GM19023 (cell line): Measurements from ENCODE around the gene INPP5D.
"Not testable (repeated sequence)": the region's sequence is repeated elsewhere in the genome, so short reads cannot be mapped to it uniquely, and the experiment has no call there.

Source experiments
- ATAC-seq: cut with Tn5 transposase; IDR thresholded peaks from one replicate; pipeline ENCODE4 v1.9.1; 2021; ENCODE audit warnings: mild to moderate bottlenecking, moderate library complexity; ENCODE audit not compliant: unreplicated experiment

The INPP5D gene

DNA sequence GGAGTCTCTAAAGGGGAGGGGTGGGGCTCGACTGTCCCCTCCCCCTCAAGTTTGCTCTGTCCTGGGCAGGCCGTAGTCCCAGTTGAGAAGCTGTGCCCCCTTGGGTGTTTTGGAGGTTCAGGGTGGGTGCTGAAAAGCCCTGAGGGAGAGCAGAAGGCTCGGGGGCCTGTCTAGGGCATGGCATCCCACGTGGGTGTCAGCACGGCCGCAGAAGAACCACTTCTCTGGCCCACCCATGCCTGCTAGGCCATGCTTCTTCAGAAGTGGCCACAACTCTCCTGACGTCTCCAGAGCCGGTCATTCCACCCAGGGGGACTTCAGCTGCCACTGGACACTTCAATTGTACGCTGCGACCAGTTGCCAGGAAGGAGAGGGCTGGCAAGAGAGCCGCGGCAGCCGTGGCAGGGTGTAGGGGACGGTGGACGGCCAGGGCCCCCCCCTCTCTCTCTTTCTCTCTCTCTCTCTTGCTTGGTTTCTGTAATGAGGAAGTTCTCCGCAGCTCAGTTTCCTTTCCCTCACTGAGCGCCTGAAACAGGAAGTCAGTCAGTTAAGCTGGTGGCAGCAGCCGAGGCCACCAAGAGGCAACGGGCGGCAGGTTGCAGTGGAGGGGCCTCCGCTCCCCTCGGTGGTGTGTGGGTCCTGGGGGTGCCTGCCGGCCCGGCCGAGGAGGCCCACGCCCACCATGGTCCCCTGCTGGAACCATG lies at the start of gene INPP5D:
Gene INPP5D (plus strand): TSS at position 546 of the 704 bp plus-strand sequence. CDS start 137 bp downstream, at position 683.
- ATAC-seq, result peak; percentile 43

DNA sequence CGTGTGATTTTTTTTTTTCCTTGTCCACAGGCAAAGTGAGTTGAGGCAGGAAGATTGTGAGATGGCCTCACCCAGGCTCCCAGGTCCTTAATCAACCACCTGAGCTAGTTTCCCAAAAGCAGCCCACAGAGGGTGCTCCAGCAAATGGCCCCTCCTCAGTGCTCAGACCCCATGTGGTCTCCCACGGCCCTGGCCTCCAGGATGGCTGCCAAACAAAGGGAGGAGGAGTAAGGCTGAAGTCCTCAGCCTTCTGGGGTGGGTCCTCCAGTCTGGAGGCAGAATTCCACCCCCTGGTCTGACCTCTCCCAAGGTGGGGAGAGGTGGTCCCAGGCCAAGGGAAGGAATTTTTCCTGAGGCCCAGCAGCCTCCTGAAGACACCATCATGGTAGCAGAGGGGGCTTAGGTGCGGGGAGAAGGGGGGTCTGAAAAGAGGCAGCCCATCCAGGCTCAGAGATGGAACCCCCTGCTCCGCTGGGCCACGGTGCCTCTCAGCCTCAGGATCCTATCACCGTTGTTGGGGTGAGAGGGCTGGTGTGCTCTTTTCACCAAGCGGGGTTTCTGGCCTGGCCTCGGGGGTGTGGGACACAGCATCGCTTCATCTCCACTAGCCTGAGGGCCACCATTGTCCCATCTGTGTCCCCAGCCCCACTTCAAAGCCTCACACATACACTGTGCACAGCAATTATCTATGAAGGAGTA lies 49.4 kb upstream of the INPP5D start:
- no peak for ATAC-seq

DNA sequence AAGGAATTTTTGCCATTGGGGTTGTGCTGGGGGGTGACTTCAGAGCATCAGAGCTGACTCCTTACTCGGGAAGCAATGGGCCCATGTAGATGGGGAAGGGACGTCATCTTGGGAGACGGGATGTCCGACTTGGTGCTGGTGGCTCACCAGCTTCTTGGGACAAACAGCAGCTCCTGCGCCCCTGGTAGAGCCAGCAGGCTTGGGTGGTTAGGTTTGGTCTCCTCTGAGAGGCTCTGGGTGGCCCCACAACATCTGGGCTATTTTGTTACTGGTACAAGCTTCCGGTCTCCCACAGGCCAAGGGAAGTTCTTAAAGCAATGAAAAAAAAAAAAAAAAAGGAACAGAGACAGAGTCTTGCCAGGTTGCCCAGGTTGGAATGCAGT lies 48.9 kb upstream of the INPP5D start:
- no peak for ATAC-seq

DNA sequence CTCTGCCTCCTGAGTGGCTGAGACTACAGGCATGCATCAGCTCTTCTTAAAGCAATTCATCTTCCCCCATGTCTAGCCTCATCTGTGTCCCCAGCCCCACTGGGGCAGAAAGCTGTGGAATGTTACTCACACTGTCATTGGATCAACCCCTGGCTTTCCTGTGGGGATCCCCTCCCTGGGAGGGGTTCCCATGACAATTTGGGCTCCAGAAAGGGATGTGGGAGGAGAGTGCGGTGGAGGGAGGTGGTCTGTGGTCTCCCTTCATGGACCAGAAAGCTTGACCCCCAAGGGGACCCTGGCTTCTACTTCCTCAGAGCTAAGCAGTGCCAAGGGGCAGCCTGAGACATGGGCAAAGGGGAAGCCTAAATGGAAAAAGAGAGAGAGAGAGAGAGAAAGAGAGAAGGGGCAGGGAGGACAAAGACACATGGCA lies 48.4 kb upstream of the INPP5D start:
- no peak for ATAC-seq

DNA sequence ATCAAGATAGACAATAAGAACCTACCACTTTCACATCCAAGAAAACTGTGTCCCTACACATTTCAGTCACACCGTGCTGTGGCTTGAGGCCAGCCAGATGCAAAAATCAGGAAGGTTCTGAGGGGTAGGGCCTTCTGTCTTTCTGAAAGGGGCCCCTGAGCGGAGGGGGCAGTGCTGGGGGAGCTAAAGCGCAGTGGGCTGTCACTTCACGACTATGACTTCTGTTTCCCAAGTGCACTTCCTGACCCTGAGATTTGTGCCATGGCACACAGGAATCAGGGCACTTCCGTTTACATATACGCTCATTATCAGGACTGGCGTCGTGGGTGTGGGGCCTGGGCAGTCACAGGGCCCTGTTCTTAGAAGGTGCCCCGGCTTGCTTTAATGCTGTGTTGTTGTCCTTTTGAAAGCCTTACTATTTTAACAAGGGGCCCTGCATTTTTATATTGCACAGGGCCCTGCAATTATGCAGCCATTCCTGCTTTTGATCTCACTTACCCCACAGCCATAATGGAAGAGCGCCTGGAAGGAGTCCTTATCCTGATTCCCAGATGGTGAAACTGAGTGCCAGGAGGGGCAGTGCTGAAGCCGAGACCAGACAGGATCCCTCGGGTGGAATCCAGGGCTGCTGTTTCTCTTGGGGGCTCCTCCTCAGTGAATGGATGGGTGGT lies 47.7 kb upstream of the INPP5D start:
- ATAC-seq, result no peak

DNA sequence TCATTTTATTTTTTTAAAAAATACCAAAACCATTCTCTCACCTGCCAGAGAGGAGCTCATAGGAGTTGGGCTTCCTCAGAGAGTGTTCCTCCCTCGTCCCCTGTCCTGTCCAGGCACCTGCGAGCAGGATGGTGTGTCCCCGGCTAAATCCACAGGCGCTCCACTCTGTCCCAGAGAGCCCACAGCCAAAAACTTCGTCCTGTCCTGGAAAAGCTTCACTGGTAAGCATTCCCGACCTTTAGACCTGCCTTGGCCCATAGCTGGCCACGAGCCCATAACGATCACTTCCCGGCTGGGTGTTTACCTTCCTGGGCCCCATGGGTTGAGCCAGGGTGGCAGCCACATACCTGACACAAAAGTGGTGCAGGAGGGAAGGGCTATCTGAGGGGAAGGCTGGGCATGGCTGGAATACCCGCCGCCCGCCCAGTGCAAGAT lies 47.1 kb upstream of the INPP5D start, which contains the start of gene NGEF:
Gene NGEF (minus strand): TSS at position 230 of the 435 bp plus-strand sequence. CDS start 38,366 bp downstream, outside the sequence.
- ATAC-seq, result no peak

DNA sequence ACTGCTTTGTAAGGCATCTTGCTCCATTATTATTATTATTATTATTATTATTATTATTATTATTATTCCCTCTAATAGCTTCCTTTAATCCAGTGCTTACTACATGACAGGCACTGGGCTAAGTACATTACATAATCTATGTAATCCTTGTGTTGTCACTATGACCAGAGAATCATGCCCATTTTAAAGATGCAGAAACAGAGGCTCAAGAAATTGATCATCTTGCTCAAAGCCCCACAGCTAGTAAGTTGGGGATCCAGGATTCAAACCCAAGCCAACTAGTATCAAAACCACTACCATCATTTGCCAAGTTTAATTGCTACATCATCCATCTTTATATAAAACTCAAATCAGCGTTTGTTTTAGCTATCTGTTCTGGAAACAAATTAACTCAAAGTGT lies 46.5 kb upstream of the INPP5D start:
- no peak for ATAC-seq

DNA sequence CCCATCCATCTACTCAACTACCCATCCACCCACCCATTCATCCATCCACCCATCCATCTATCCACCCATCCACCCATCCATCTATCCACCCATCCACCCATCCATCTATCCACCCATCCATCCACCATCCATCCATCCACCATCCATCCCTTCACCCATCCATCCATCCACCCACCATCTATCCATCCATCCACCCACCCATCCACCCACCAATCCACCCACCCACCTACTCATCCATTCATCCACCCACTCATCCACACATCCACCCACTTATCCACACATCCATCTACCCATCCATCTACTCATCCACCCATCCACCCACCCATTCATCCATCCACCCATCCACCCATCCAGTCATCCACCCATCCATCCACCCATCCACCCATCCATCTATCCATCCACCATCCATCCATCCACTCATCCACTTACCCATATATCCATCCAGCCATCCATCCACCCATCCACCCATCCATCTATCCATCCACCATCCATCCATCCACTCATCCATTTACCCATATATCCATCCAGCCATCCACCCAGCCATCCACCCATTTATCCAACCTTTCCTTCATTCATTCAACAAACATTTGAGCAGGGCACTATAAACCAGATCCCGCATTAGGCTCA lies 45.0 kb upstream of the INPP5D start:
- no peak for ATAC-seq

DNA sequence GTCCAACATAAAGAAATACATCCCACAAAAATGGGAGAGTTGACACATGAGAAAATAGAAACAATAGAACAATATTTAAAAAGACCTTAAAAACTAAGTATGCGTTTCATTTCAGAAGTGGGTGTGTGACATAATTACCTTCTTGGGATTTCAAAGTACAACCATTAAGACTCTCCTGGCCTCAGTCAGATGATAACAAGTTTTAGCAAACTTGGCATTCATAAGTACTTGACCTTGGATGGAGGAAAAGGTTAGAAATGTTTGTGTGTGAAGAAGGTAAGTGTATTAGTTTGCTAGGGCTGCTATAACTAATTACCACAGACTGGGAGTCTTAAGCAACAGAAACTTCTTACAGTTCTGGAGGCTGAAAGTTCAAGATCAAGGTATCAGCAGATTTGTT lies 42.2 kb upstream of the INPP5D start:
- ATAC-seq, result no peak

DNA sequence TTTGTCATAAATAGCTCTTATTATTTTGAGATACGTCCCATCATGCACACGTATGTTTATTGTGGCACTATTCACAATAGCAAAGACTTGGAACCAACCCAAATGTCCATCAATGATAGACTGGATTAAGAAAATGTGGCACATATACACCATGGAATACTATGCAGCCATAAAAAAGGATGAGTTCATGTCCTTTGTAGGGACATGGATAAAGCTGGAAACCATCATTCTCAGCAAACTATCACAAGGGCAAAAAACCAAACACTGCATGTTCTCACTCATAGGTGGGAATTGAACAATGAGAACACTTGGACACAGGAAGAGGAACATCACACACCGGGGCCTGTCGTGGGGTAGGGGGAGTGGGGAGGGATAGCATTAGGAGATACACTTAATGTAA lies 40.5 kb upstream of the INPP5D start:
- not testable (repeated sequence) for ATAC-seq

DNA sequence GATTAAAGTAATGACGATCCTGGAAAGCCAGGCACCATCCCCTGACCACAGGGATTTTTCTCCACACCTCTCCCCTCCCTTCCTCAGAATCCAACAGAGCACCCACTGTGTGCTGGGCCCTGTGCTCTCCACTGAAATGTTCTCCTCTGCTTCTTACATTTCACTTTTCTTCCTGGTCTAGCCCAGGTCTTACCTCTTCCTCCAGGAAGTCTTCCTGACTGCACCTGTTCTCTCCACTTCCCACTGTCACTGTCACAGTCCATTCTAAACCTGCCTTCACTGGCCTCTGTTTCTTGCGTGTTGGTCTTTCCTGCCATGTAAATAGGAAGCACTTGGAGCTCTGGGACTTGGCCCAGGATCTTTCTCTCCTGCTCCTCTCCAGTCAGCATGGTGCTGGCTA lies 39.7 kb upstream of the INPP5D start:
- ATAC-seq, result no peak

DNA sequence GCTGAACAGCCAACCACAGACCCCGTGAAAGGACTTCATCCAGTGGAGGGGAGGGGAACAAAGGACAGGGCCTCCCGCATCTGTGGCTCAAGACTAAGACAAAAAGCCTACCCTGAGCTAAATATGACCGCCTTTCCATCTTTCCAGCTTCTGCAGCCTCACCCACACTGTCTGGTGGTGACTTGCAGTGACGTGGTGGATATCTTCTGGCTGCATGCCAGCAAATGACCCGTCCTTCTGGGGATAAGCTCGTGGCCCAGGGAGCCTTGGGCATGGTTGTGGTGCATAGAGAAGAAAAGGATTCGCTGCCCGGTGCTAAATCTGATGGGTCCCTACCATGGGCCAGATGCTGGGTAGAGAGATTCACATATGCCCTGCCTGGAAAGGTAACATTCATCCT lies 38.4 kb upstream of the INPP5D start:
- ATAC-seq, result no peak

DNA sequence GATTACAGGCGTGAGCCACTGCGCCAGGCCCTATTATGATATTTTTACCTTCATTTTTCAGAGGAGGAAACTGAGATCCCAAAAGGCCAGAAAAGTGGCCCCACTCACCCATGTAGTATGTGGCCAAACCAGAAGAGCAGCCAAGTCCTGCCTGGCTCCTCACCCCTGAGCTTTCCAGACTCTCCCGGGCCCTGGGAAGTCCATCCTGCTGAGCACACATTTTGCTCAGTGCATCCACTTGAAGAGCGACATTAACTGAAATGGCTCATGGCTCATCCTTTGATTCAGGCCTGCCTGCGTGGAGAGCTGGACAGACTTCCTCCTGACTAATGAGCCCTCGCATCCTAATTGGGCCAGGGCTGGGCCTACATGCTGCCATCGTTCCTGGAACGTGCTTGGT lies 37.6 kb upstream of the INPP5D start:
- no peak for ATAC-seq

DNA sequence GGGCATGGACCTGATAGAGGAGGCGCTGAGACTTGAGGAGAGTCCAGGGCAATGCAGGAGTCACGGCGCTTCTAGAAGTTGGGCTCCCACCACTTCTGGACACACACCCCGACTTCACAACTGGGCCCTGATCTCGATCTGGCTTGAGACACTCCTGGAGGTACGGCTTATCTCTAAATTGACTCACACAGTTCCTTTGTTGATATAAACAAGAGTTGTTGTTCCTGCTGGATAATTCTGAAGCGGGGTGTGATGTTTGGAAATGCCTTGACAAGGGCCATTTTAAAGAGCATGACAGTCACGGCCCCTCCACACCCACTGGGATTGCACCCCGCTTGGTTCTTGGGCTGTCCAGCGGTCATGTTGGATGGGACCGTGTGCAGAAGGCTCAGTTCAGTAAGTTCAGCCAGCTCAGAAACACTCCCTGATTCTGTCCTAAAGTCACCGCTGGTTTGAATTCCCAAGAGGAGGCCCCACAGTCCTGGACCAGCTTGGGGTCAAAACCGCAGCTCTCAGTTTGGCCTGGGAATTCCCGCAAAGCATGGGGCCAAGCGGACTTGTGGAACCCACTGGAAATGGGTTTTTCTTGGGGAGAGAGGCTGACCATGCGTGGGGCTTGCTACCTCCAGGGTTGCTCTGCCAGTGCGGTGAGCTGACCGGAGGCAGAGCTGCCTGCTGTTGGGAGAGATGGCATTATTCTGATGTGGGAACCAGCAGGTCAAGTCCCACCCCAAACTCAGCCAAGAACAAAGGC lies 37.0 kb upstream of the INPP5D start:
- ATAC-seq, result no peak

DNA sequence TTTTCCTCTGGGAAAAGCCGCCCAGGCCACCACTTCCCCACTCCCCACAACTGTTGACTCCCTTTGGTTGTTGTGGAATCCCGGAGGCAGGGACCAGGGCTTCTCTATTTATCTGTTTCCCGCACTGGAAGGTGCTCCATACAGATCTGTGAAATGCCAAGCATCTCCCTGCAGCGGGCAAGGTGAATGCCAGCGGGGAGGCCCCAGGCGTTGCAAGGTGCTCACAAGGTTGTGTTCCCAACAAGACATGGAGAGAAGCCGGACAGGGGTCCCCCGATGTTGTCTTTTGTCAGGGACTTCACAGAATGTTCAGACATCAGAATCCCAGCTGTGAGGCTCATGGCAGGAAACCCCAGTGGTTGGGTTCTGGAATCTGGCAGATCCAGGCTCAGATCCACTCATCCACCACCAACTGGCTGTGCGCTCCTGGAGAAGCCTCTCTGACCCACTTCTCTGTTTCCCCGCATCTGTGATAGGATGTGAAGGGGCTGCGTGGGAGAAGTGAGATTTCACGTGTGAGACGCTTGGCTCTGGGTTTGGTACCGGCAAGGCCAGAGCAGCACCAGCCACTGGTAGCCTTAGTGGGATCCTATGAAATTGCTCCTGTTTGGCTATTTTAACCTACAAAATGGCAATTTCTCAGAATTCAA lies 36.3 kb upstream of the INPP5D start:
- ATAC-seq, result no peak

DNA sequence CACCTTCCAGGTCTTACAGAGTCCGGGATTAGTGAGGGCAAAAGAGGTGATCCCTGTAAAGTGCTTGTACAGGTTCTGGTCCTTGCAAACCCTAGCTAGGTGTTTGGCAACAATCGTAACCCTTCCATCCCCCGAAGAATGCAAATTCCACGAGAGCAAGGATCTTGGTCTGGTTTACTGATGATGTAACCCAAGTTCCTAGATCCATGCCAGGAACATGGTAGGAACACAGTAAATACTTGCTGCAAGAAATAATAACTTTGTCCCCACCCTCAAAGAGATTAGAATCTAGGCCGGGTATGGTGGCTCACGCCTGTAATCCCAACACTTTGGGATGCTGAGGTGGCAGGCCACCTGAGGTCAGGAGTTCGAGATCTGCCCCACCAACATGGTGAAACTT lies 34.4 kb upstream of the INPP5D start:
- ATAC-seq, result no peak

DNA sequence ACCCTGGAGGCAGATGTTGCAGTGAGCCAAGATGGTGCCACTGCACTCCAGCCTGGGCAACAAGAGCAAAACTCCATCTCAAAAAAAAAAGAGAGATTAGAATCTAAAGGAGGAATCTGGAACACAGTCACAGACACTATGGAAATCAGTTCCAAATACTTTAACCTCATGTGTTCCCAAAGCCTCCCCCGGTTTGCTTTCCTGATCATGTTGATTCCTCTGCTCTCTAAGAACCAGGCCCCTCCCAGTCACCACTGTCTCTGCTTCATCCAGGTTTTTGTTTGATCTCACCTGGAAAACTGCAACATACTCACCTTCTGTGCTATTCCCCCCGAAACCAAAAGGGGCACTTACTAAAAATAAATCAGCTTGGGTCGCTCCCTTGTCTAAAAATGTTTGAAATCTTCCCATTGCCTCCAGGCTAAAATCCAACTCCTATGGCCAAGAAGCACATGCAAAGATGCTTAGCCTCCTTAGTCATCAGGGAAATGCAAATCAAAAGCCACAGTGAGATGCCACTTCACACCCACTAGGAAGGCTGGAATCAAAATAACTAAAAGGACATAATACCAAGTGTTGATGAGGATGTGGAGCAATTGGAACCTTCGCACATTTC lies 33.8 kb upstream of the INPP5D start:
- ATAC-seq, result no peak

DNA sequence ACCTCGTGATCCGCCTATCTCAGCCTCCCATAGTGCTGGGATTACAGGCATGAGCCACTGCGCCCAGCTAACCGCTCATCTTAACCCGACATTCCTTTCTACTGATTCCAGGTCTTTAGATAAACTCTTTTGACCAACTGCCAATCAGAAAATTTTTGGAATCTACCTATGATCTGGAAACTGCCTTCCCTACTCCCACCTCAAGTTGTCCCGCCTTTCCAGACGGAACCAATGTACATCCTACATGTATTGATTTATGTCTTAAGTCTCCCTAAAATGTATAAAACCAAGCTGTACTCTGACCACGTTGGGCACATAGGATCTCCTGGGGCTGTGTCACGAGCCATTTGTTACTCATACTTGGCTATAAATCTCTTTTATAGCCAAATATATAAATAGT lies 30.8 kb upstream of the INPP5D start:
- ATAC-seq, result no peak

DNA sequence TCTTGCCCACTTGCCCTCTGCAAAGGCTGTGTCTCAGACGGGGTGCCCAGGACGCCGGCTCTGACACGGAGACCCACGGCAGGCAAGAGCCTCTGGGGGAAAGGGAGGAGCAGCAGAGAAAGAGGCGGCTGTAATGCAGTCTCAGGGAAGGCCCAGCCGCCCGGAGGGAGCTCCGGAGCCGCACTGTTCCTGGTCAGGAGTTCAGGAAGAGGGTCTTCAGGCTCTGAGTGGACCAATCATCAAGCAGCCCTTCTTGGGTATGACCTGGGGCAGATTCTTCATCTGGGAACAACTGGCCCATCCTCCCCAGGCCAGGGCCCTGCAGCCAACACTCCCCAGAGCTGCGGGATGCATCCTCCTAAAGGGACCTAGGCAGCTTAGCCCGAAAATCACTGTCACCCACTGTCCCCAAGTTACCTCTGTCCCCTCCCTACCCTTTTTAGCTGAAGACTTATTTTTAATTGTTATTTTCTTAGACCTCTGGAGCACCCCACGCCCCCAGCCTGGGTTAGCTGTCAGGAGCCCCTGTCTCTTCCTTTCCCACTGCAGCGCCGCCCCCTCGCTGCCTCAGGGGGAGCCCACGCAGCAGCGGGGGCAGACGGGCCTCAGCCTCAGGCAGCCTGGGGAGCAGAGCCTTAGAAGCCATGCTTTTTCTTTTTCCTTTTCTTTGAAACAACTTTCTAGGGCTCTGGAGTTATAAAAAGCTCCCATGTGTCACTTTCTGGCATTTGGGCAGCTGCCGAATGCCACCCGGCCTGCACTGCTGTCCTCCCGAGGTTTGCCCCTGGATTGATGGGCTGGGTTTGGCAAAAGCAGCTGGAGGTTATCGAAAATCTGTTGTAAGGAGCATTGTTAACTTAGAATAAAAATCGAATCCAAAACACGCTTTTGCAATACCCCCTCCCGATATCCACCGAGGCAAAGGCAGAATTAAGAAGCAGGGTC lies 28.3 kb upstream of the INPP5D start:
- no peak for ATAC-seq
